Measurements from ENCODE around the gene FAM222B.
"Not testable (repeated sequence)": the region's sequence is repeated elsewhere in the genome, so short reads cannot be mapped to it uniquely, and the experiment has no call there.

The FAM222B gene

GRCh38 chr17:28725660-28726225, 116.8 kb downstream of the FAM222B start:
- DNase-seq = peak; percentile 82

GRCh38 chr17:28725166-28725659, 117.4 kb downstream of the FAM222B start:
- peak; percentile 59 for DNase-seq

DNA sequence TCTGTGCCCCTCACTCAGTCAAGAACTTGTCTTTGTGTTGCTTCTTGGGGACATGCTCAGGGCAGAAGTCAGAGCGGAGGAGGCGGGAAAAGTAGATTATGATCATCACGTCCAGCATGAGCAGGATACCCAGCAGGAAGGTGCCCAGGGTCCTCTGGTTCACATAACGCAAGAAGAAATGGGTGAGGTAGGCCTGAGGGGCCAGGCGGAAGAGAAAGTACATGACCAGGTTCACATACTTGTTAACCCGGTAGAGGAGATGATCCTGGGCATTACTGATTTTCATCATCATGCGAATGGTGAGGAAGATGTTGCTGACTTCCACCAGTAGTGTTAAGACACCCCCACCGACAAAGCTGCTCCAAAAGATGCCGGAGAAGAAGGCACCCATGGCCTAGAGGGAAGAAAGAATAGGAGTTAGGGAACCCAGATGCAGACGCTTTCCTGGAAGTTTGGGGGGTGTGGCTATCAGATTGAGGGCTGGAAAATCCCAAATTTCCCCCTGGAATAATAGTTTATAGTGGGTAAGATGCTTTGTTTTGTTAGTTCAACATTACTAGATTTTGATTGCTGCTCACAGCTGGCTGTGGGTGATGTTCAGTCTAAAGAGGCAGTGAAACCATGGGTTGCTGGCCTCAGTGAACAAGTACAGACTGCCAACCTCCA, 118.0 kb downstream of the FAM222B start:
- no peak for DNase-seq

DNA sequence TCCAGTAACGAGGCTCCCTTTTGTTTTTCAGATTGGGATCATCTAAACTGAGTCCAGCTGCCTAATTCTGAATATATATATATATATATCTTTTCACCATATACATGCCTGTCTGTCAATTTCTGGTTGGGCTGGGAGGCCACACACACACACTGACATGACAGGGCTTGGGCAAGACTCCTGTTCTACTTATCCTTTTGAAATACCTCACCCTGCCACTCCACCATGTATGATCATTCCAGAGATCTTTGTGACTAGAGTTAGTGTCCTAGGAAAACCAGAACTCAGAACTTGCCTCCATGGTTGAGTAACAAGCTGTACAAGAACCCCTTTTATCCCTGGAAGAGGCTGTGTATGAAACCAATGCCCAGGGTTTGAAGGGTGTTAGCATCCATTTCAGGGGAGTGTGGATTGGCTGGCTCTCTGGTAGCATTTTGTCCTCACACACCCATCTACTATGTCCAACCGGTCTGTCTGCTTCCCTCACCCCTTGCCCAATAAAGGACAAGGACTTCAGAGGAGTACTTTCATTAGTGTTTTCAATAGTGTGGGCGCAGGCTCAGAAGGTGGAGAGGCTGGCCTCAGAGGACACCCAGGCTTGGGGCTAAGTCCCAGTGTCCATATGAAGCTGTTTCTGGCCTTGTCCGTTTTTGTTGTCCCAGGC, 118.6 kb downstream of the FAM222B start:
- not testable (repeated sequence) for DNase-seq

- DNase-seq = no peak
Measured at GRCh38 chr17:28723159-28723835, 119.3 kb downstream of the FAM222B start.

DNA sequence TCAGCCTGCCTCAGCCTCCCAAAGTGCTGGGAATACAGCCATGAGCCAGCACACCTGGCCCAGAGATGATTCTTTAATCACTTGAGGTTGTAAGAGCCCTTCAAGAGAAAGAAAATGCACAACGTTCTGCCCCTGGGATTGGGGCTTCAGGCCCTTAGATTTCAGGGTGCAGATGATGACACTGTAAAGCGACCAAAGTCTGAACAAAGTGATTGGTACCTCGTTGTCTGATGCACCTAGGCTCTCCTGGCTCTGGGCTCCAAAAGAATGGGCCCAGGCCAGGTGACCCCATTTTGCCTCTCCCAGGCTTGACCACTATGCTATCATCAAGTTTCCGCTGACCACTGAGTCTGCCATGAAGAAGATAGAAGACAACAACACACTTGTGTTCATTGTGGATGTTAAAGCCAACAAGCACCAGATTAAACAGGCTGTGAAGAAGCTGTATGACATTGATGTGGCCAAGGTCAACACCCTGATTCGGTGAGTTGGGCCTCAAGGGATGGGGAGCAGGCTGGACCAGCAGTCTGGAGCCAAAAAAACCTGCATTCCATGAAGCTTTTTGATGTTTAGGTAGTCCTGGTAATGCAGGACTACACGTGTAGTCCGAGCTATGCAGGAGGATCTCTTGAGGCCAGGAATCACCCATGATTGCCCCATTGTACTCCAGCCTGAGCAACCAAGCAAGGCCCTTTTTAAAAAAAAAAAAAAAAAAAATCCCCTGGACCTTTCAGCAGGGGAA, 120.0 kb downstream of the FAM222B start:
- no peak for DNase-seq

- DNase-seq = peak; percentile 43
Measured at GRCh38 chr17:28720997-28721329, 121.6 kb downstream of the FAM222B start.

DNA sequence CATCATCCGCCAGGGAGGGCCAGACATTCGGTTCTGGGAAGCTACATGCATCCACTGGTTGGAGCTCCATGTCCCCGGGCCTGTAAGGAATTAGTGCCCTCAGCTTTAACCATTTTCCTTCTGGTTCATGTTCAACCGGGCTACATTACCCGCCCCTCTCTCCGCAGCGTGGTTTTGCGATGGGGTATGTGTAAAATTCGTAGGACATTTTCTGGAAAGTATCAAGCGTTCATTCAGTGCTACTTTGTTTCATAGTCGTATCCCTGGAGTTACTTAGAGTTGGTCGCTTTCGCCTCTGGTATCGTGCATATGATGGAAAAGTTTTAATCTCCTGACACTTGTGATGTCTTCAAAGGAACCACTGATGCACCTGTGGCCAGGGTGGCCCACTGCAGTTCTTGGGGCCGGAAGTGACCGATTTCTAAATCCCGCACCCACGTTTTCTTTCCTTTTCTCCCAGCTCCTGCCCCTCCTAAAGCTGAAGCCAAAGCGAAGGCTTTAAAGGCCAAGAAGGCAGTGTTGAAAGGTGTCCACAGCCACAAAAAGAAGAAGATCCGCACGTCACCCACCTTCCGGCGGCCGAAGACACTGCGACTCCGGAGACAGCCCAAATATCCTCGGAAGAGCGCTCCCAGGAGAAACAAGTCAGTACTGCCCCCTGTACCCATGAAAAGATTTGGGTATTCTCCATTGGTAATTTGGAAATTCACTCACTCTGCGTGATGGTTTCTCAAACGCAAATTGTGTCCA, 122.2 kb downstream of the FAM222B start:
- DNase-seq = peak; percentile 62

- DNase-seq = peak; percentile 25
Measured at GRCh38 chr17:28719021-28719433, 123.6 kb downstream of the FAM222B start.

- DNase-seq = no peak
Measured at GRCh38 chr17:28718333-28719020, 124.1 kb downstream of the FAM222B start.

DNA sequence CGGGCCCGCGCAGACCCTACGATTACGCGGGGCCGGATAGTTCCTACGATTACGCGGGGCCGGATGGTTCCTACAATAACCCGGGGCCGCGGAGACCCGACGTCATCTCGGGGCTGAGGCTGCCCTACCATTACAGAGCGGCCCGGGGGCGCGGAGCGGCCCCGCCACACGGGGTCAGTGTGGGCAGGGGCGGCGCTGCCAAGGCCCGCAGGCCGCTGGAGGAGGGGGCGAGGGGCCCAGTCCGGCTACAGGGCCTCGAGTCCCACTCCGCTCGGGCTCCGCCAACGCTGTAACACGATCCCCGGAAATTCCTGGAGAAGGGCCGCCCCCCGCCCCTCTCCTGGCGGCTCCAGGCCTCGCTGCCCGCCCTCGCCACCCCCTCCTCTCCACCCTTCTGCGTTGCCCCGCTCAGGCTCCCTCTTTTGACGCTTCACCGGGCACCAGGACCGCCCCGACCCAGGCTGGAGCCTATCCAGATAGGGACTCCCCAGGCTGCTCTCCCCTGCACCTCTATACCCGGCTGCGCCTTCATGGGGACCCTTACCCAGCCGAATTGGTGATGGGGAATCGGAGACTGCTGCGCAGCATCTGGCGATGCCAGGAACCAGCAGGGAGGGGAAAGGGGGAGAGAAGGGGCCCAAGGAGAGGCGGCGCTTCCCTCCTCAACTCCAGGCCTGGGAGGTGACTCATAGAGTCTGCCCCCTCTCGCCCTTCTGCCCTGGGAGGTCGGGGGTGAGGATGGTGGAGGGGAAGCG, 124.8 kb downstream of the FAM222B start, which contains the start of gene RAB34:
Gene RAB34, minus strand, starts transcription at position 291 of the 755 bp plus-strand sequence. CDS start 602 bp downstream, outside the sequence.
- peak; percentile 67 for DNase-seq

GRCh38 chr17:28716740-28717577, 125.6 kb downstream of the FAM222B start:
- peak; percentile 51 for DNase-seq

- DNase-seq = no peak
Measured at GRCh38 chr17:28715217-28715616, 127.4 kb downstream of the FAM222B start.

DNA sequence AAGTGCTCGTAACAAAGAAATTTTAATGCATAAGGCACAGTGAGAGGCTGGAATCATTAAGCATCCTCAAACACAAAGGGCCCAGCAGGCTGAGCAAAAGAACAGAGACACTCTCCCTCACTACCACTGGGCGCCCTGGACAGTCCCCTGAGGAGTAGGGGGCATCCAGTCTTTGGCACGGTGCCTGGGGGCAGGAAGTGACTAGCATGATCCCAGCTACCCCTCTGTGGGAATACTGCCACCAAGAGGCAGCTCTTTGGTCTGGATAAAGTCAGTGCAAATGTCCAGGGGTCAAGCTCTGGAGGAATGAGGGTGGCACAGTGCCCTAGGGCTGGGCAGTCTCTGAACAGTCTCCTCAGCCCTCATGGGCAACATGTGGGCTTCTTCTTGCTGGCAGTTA, 128.3 kb downstream of the FAM222B start:
- DNase-seq = no peak

DNA sequence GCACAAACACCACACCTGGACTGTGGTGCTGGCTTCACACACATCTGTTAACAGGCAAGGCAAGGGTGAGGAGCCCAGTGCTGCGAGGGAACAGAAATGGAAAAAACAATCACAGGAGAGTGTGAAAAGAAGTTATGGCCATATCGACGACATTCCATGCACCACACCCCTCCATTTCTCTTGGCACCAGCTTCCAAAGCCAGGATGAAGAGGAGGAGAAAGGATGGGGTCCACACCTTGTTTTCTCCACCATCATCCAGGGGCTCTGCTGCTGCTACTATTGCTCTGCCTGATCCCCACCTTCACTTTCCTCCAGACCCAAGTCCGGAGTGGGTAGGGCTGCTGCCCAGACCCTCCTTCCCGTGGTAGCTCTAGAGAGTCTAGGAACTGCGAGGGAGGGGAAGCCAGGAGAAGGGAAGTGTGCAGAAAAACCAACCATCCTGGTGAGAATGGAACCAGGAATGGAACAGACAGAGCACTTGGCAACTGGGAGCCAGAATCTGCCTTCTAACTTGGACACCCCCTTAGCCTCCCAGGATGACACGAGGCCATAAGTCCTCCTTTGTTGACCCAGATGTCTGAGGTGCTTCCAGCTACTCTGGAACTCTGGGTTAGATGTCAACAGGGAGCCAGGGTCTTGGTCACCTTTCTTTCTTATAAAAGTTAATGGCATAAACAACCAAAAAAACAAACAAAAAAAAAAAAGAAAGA, 129.7 kb downstream of the FAM222B start:
- no peak for DNase-seq

DNA sequence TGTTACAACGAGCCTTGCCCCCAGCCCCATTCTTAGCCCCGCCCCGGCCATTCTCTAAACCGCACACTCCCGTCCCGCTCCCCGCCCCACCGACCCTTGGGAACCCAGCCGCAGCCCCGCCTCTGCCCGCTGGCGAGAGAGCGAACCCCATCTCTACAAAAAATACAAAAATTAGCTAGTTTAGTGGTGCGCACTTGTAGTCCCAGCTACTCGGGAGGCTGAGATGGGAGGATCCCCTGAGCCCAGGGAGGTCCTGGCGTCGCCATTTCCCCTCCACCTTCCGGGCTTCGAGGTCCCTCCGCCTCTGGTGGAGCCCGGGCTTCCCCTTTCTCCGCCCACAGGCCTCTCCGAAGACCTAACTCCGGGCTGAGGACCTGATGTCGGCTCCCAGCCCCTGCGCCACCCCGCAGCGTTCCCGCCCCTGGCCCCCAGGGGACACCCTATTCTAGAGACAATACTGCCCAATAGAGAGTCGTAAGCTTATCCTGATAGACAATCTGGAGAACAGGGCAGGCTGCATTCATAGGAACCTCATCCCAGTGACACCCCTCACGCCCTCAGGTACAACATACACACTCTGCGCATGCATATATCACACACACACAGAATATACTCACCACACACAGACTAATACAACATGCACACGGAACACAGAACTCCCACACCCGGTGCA, 130.4 kb downstream of the FAM222B start:
- DNase-seq = peak; percentile 85

GRCh38 chr17:28711723-28712031, 130.9 kb downstream of the FAM222B start, which contains the start of gene PROCA1:
Gene PROCA1 (minus strand): TSS chr17:28711888. CDS start chr17:28711660, 228 bp downstream.
- no peak for DNase-seq
